DOHH2 (cell line): ENCODE data around the gene USP10.

Experiments used
- H3F3A ChIP-seq: fragments of 200-600 bp; sonication (generic), shearing (Covaris generic); 2 replicates; pipeline ENCODE4 v1.6.0; 2016; ENCODE audit warnings: antibody characterized with exemption, mild to moderate bottlenecking; ENCODE audit not compliant: control insufficient read depth, insufficient read depth
- H3K27ac ChIP-seq: fragments of 200-600 bp; sonication (generic); 2 replicates; pipeline ENCODE4 v1.5.1; 2014; ENCODE audit warnings: low read depth, mild to moderate bottlenecking, low read length, moderate library complexity
- H3K27me3 ChIP-seq: fragments of 200-600 bp; sonication (generic); 2 replicates; pipeline ENCODE4 v1.6.1; 2014; ENCODE audit warnings: mild to moderate bottlenecking, low read length, mixed read lengths; ENCODE audit not compliant: control insufficient read depth
- H3K36me3 ChIP-seq: fragments of 200-600 bp; sonication (generic); 2 replicates; pipeline ENCODE4 v1.6.1; 2014; ENCODE audit warnings: mild to moderate bottlenecking, low read length, moderate library complexity, mixed read lengths; ENCODE audit not compliant: control insufficient read depth
- H3K4me1 ChIP-seq: fragments of 200-600 bp; sonication (generic); 2 replicates; pipeline ENCODE4 v1.6.1; 2014; ENCODE audit warnings: mild to moderate bottlenecking, low read length, mixed read lengths; ENCODE audit not compliant: control insufficient read depth
- H3K4me2 ChIP-seq: fragments of 200-600 bp; sonication (generic); 2 replicates; pipeline ENCODE4 v1.6.0; 2014; ENCODE audit warnings: mild to moderate bottlenecking, low read length, moderate library complexity
- H3K4me3 ChIP-seq: fragments of 200-600 bp; sonication (generic); 2 replicates; pipeline ENCODE4 v1.5.1; 2014; ENCODE audit warnings: mild to moderate bottlenecking, low read length, mixed read lengths
- H3K79me2 ChIP-seq: fragments of 200-600 bp; sonication (generic); 2 replicates; pipeline ENCODE4 v1.6.1; 2014; ENCODE audit warnings: mild to moderate bottlenecking, low read length, mixed read lengths; ENCODE audit not compliant: control insufficient read depth
- H3K9me2 ChIP-seq: fragments of 200-600 bp; sonication (generic); replicated peaks from 2 replicates; pipeline ENCODE4 v1.6.1; 2014; ENCODE audit warnings: mild to moderate bottlenecking, low read length, mixed read lengths; ENCODE audit not compliant: control insufficient read depth
- H3K9me3 ChIP-seq: fragments of 200-600 bp; sonication (generic); 2 replicates; pipeline ENCODE4 v1.6.1; 2014; ENCODE audit warnings: antibody characterized with exemption, low read length, mixed read lengths; ENCODE audit not compliant: control insufficient read depth, insufficient read depth
- H4K20me1 ChIP-seq: fragments of 200-600 bp; sonication (generic); 2 replicates; pipeline ENCODE4 v1.6.0; 2014; ENCODE audit warnings: low read depth, mild to moderate bottlenecking, antibody characterized with exemption, low read length, moderate library complexity; ENCODE audit not compliant: control insufficient read depth, insufficient read depth
- CTCF ChIP-seq: fragments of 200-600 bp; sonication (generic); IDR thresholded peaks from one replicate; pipeline ENCODE4 v1.5.1; 2014; ENCODE audit warnings: antibody characterized with exemption, mild to moderate bottlenecking, low read depth, low read length; ENCODE audit not compliant: poor library complexity, severe bottlenecking
- EZH2phosphoT487 ChIP-seq: fragments of 200-600 bp; sonication (generic); IDR thresholded peaks from 2 replicates; pipeline ENCODE4 v1.6.1; 2017; ENCODE audit warnings: borderline replicate concordance, mild to moderate bottlenecking, antibody characterized with exemption, low read length, moderate library complexity, mixed read lengths

The USP10 gene

GRCh38 chr16:84670063-84670462 is 29.7 kb upstream of the USP10 start:
- Histone ChIP-seq H3K27ac (no peak overlapping the region), H3K4me1 (peaks cover 24% of the 10 kb centered on the region), H3K4me2 (no peak overlapping the region), H4K20me1 (no peaks in the 10 kb centered on the region), H3K79me2 (no peaks in the 10 kb centered on the region), H3K9me3 (no peaks in the 10 kb centered on the region), H3K36me3 (no peaks in the 10 kb centered on the region; the same call in 1 of the 2 replicates), H3K4me3 (no peak overlapping the region), H3F3A (no peaks in the 10 kb centered on the region), H3K9me2 (no peaks in the 10 kb centered on the region), H3K27me3 (peaks cover 8% of the 10 kb centered on the region)
- TF ChIP-seq CTCF = no peak
- TF ChIP-seq EZH2phosphoT487 = no peak

- peak; percentile 92 for TF ChIP-seq CTCF
- no peak for TF ChIP-seq EZH2phosphoT487
- Histone ChIP-seq H3K9me3 (no peaks in the 10 kb centered on the region), H4K20me1 (no peaks in the 10 kb centered on the region), H3K4me2 (peak overlapping the region; percentile 15), H3K4me3 (no peak overlapping the region), H3K27me3 (peaks cover 10% of the 10 kb centered on the region), H3K36me3 (no peaks in the 10 kb centered on the region), H3K9me2 (no peaks in the 10 kb centered on the region), H3K79me2 (no peaks in the 10 kb centered on the region), H3K4me1 (peaks cover 17% of the 10 kb centered on the region), H3K27ac (no peak overlapping the region), H3F3A (no peaks in the 10 kb centered on the region)
Observed at GRCh38 chr16:84672276-84673202, 27.3 kb upstream of the USP10 start.

GRCh38 chr16:84673203-84673535 is 26.6 kb upstream of the USP10 start:
- Histone ChIP-seq H3K27ac (no peak overlapping the region), H3K9me2 (no peaks in the 10 kb centered on the region), H3K36me3 (no peaks in the 10 kb centered on the region), H3K9me3 (no peaks in the 10 kb centered on the region), H3K79me2 (no peaks in the 10 kb centered on the region), H3K4me2 (no peak overlapping the region), H3F3A (no peaks in the 10 kb centered on the region), H3K27me3 (peaks cover 10% of the 10 kb centered on the region), H3K4me1 (peaks cover 17% of the 10 kb centered on the region), H4K20me1 (no peaks in the 10 kb centered on the region), H3K4me3 (no peak overlapping the region)
- TF ChIP-seq EZH2phosphoT487 (no peak), CTCF (no peak)
